ENCODE results near the gene TMEM62. TPM values are rescaled to one million over a fixed set of nuclear protein-coding genes. Genes with fewer than 3 reads are reported as not detected.
"Not testable (repeated sequence)": the region's sequence is repeated elsewhere in the genome, so short reads cannot be mapped to it uniquely, and the experiment has no call there.

Gene TMEM62
- total RNA-seq, 1 donor from 2014 or later: 9.0 TPM

DNA sequence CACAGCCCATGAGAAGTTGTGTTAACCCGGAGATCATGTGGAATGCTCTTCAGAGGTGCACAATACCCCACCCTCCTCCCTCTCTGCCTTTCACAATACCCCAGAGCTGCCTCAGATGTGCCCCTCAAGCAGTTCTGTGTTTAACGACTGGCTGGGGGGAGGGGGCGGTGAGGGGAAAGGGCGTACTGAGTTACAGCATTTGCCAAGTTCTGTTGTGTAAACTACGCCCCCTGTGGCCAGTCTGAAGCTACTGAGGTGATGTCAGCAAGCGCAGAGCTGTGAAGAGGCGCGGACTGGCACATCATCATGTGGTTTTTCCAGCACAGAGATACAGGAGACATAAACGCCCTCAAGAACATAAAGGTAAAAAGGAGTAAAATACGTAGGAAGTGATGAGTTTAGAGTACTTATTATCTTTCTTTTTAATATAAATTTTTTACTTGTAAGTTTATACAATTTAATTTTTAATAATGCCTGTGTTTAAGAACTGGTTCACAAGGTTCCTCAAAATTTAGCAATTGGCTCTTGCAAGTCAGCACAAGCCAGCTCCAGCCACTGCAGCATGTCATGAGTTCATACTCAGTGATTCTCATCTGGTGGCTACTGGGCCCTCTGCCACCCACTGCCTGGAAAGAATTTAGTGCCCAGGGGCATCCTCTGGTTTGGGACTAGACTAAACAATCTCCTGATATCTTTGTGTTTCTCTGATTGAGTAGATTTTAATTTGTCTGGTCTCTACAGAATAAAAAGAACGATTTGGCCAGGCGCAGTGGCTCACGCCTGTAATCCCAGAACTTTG lies 85.7 kb downstream of the TMEM62 start:
- no peak for DNase-seq (ENCODE audit: low spot score in 2 of 2)
- Histone ChIP-seq H3K4me1 (no peaks in the 10 kb centered on the region), H3K27me3 (no peaks in the 10 kb centered on the region), H3K4me3 (no peak overlapping the region), H3K9me3 (no peaks in the 10 kb centered on the region), H3K27ac (no peak overlapping the region), H3K36me3 (no peaks in the 10 kb centered on the region)
- TF ChIP-seq, protein P1, sequence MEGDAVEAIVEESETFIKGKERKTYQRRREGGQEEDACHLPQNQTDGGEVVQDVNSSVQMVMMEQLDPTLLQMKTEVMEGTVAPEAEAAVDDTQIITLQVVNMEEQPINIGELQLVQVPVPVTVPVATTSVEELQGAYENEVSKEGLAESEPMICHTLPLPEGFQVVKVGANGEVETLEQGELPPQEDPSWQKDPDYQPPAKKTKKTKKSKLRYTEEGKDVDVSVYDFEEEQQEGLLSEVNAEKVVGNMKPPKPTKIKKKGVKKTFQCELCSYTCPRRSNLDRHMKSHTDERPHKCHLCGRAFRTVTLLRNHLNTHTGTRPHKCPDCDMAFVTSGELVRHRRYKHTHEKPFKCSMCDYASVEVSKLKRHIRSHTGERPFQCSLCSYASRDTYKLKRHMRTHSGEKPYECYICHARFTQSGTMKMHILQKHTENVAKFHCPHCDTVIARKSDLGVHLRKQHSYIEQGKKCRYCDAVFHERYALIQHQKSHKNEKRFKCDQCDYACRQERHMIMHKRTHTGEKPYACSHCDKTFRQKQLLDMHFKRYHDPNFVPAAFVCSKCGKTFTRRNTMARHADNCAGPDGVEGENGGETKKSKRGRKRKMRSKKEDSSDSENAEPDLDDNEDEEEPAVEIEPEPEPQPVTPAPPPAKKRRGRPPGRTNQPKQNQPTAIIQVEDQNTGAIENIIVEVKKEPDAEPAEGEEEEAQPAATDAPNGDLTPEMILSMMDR (IDR thresholded peaks at IDR 0.05): no peak
- intact Hi-C loops (cut with DNase I): no loop called here

DNA sequence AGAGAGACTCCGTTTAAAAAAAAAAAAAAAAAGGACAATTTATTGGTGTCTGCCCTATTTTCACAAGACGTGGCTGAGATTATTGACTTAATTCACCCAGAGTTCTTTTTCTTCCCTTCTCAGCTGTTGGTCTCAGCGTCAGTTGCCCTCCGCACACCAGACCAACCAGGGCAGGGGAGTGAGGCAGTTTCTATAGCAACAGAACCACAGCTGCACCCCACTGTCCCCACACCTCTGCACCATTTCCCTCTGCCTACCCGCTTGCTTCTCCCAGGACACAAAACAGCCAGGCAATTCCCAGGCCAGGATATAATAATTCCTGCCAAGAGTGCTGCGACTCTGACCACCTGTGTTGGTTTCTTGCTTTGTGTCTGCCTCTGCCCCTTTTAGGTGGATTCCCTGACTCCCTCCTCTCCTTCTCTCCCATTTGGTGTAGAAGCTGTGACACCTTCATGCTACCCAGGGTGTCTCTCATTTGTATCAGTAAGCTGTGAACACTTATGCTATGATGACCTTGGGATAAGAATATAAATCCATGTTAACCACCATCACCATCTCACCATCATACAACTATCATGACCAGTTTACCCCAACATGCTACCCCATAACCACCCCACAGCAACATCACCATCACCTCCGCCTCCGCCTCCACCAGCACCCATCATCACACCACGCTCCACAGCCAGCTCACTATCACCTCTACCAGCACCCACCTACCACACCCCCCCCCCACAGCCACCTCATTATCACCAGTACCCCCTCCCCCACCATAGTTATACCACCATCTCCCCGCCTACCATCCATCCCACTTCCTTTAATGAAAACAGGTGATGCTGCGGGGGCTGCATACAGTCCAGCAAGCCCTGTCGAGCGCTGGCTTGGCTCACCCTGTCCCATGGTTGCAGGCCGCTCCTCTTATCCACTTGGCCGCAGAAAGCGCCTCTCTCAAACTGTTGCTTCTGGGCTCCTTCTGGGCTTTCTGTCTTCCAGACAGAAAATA lies 86.8 kb downstream of the TMEM62 start:
- H3K4me1 ChIP-seq: no peaks in the 10 kb centered on the region
- no peaks in the 10 kb centered on the region for H3K9me3 ChIP-seq
- TF ChIP-seq, protein P1 (IDR thresholded peaks at IDR 0.05): no peak
- no peak overlapping the region for H3K27ac ChIP-seq
- intact Hi-C loops (cut with DNase I): no loop called here
- H3K27me3 ChIP-seq: no peaks in the 10 kb centered on the region
- no peak overlapping the region for H3K4me3 ChIP-seq
- H3K36me3 ChIP-seq: no peaks in the 10 kb centered on the region
- DNase-seq (ENCODE audit: low spot score in 2 of 2): no peak

DNA sequence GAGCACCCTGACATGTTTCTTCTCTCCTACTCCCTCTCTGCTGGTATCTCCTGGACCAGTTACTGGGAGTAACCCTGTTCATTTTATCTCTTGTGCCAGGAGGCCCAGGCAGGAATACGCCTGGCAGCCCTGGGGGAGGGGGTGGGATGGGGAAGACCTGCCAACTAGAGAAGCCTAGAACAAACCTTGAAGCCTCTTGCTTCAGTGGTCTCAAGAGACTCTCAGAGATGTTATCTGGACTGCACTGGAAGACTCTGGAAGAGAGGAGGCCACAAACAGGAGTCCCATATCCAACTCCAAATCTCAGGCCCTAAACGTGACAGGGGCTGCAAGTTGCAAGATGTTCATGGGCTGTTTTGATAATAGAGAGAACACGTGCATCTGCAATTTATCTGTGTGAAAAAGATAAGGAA lies 87.6 kb downstream of the TMEM62 start, which contains the start of gene EPB42:
TSS of gene EPB42 (minus strand) at position 28 of the 413 bp plus-strand sequence. CDS start 193 bp downstream, outside the sequence.
- intact Hi-C loops (cut with DNase I): no loop called here
- no peaks in the 10 kb centered on the region for H3K4me1 ChIP-seq
- TF ChIP-seq, protein P1 (IDR thresholded peaks at IDR 0.05): no peak
- H3K27ac ChIP-seq: no peak within 1 kb of the TSS
- no peak for DNase-seq (ENCODE audit: low spot score in 2 of 2)
- no peaks in the 10 kb centered on the region for H3K27me3 ChIP-seq
- H3K4me3 ChIP-seq: no peak within 1 kb of the TSS
- no peaks in the 10 kb centered on the region for H3K9me3 ChIP-seq
- no peaks in the 10 kb centered on the region for H3K36me3 ChIP-seq

DNA sequence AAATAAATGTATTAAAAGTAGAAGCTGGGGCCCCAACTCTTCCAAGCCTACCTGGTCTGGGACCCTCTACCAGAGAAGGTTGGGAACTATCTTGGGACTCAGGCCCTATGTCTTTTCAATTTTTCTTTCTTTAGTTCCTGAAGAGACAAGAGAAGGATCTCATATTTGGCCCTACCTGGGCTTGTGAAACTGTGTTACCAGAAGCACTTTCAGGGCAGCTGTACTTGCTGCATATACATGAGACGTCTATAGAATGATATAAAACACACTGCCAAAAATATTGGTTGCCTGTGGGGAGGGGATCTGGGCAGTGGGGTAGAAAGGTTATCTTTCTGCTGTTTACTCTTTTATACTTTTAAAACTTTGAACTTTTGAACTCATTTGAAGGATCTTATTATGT lies 88.0 kb downstream of the TMEM62 start:
- H3K27ac ChIP-seq: no peak overlapping the region
- H3K4me1 ChIP-seq: no peaks in the 10 kb centered on the region
- H3K9me3 ChIP-seq: no peaks in the 10 kb centered on the region
- no peaks in the 10 kb centered on the region for H3K27me3 ChIP-seq
- no peaks in the 10 kb centered on the region for H3K36me3 ChIP-seq
- intact Hi-C loops (cut with DNase I): no loop called here
- H3K4me3 ChIP-seq: no peak overlapping the region
- no peak for DNase-seq (ENCODE audit: low spot score in 2 of 2)
- TF ChIP-seq, protein P1 (IDR thresholded peaks at IDR 0.05): no peak

DNA sequence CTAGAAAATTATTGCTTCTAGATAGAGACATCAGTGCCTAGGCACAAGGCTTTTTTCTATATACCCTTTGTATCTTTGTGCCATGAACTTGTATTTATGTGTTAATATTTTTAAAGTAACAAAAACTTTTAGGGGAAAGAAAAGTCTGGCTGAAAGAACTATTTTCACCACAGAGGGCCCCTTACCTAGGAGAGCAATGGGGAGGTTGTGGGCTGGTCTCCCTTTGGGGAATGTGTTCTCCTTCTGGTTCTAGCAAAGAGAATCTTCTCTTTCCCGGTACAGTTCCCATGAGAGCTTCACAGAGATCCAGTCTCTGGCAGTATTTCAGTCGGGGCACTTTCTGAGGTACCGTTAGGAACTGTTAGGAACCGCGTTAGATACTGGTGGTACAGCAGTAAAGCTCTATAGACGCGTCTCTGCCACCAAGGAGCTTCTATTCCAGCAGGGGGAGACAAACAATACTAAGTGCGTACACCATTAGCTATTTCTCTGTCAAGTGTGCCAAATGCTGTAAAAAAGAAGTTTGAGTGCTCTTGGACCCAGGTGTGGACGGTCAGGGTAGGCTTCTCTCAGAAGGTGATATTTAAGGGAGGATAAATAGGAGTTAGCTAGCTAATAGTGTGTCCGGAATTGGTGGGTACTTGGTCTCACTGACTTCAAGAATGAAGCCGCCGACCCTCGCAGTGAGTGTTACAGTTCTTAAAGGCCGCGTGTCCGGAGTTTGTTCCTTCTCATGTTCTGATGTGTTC lies 92.0 kb downstream of the TMEM62 start:
- Histone ChIP-seq H3K27me3 (no peaks in the 10 kb centered on the region), H3K4me3 (no peak overlapping the region), H3K27ac (no peak overlapping the region), H3K36me3 (no peaks in the 10 kb centered on the region), H3K9me3 (no peaks in the 10 kb centered on the region), H3K4me1 (no peaks in the 10 kb centered on the region)
- intact Hi-C loops (cut with DNase I): loop anchor here (1.0 kb wide), 1 partner anchor 60 kb away; no protein-coding TSS in a partner anchor
- TF ChIP-seq, protein P1 (IDR thresholded peaks at IDR 0.05): peak; percentile 61 to 78 (median 68)
- no peak for DNase-seq (ENCODE audit: low spot score in 2 of 2)

DNA sequence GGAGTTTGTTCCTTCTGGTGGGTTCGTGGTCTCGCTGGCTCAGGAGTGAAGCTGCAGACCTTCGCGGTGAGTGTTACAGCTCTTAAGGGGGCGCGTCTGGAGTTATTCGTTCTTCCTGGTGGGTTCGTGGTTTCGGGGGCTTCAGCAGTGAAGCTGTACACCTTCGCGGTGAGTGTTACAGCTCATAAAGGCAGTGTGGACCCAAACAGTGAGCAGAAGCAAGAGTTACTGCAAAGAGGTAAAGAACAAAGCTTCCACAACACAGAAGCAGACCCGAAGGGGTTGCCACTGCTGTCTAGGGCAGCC lies 92.5 kb downstream of the TMEM62 start:
- intact Hi-C loops (cut with DNase I): loop anchor here (1.0 kb wide), 1 partner anchor 59 kb away; no protein-coding TSS in a partner anchor
- H3K27ac ChIP-seq; H3K4me3 ChIP-seq; H3K4me1 ChIP-seq; H3K36me3 ChIP-seq; H3K27me3 ChIP-seq; H3K9me3 ChIP-seq; DNase-seq (ENCODE audit: low spot score in 2 of 2): not testable (repeated sequence)
